ENCODE measurements around the gene TNFRSF1A. TPM values are rescaled to one million over a fixed set of nuclear protein-coding genes. Genes with fewer than 3 reads are reported as not detected.

Gene TNFRSF1A
- total and polyA plus RNA-seq, 9 of the 15 experiments (the other 6 are each of a cell fraction or from before 2014, with no cell fraction given): 0.76 to 43.5 (median 30.0) TPM

GRCh38 chr12:6303071-6303470, 38.8 kb downstream of the TNFRSF1A start:
- in situ Hi-C loops (cut with MboI): no loop called here
- 26% methylated on average over 5 of the region's 5 CpGs for WGBS (ENCODE audit: insufficient coverage, low coverage, missing lambda C conversion rate)
- no peak for DNase-seq (ENCODE audit: extremely low read depth in 1 of 4, low spot score in 3 of 4)
- FAIRE-seq: no peak
- H3K4me1 ChIP-seq (replicated peaks in 1 of 2; ENCODE audit: control insufficient read depth in 2 of 2, insufficient read depth in 2 of 2, low read length in 2 of 2): no peaks in the 10 kb centered on the region; a peak in 1 of 5 replicates
- ChIA-PET CTCF (ENCODE audit: low intra/inter-chr PET ratio) (interaction anchor here (0.5 kb wide), 1 partner anchor 98 kb away, joined by 3 read pairs; no protein-coding TSS in a partner anchor), POLR2A (interaction anchor here (0.7 kb wide), 2 partner anchors 33 to 265 kb away, joined by 3 to 4 read pairs; no protein-coding TSS in a partner anchor)
- no peak overlapping the region for H3K9ac ChIP-seq (ENCODE audit: insufficient read depth in 1 of 2, low read depth in 2 of 2, low read length in 2 of 2)
- H3K4me2 ChIP-seq (ENCODE audit: insufficient read depth, low read length): no peak overlapping the region
- H3K4me3 ChIP-seq: no peak overlapping the region
- no peaks in the 10 kb centered on the region for H3K36me3 ChIP-seq (ENCODE audit: control insufficient read depth, insufficient read depth, low read length)
- H3K9me1 ChIP-seq (ENCODE audit: control insufficient read depth, insufficient read depth, low read length): no peaks in the 10 kb centered on the region
- TF ChIP-seq KDM4B (IDR thresholded peaks at IDR 0.05; ENCODE audit: borderline replicate concordance in 2 of 2, low read depth in 1 of 2) (no peak), SREBF2 (CRISPR knock-in tag; IDR thresholded peaks at IDR 0.05) (no peak), RBFOX2 (IDR thresholded peaks at IDR 0.05; ENCODE audit: low read depth, low read length) (no peak), ZNF184 (CRISPR knock-in tag; IDR thresholded peaks at IDR 0.05) (no peak)
- TF ChIP-seq, protein P1, sequence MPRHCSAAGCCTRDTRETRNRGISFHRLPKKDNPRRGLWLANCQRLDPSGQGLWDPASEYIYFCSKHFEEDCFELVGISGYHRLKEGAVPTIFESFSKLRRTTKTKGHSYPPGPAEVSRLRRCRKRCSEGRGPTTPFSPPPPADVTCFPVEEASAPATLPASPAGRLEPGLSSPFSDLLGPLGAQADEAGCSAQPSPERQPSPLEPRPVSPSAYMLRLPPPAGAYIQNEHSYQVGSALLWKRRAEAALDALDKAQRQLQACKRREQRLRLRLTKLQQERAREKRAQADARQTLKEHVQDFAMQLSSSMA (CRISPR knock-in tag; IDR thresholded peaks at IDR 0.05): no peak
- TF ChIP-seq, protein P2, sequence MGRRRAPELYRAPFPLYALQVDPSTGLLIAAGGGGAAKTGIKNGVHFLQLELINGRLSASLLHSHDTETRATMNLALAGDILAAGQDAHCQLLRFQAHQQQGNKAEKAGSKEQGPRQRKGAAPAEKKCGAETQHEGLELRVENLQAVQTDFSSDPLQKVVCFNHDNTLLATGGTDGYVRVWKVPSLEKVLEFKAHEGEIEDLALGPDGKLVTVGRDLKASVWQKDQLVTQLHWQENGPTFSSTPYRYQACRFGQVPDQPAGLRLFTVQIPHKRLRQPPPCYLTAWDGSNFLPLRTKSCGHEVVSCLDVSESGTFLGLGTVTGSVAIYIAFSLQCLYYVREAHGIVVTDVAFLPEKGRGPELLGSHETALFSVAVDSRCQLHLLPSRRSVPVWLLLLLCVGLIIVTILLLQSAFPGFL (CRISPR knock-in tag; IDR thresholded peaks at IDR 0.05): no peak
- TF ChIP-seq, protein P3, sequence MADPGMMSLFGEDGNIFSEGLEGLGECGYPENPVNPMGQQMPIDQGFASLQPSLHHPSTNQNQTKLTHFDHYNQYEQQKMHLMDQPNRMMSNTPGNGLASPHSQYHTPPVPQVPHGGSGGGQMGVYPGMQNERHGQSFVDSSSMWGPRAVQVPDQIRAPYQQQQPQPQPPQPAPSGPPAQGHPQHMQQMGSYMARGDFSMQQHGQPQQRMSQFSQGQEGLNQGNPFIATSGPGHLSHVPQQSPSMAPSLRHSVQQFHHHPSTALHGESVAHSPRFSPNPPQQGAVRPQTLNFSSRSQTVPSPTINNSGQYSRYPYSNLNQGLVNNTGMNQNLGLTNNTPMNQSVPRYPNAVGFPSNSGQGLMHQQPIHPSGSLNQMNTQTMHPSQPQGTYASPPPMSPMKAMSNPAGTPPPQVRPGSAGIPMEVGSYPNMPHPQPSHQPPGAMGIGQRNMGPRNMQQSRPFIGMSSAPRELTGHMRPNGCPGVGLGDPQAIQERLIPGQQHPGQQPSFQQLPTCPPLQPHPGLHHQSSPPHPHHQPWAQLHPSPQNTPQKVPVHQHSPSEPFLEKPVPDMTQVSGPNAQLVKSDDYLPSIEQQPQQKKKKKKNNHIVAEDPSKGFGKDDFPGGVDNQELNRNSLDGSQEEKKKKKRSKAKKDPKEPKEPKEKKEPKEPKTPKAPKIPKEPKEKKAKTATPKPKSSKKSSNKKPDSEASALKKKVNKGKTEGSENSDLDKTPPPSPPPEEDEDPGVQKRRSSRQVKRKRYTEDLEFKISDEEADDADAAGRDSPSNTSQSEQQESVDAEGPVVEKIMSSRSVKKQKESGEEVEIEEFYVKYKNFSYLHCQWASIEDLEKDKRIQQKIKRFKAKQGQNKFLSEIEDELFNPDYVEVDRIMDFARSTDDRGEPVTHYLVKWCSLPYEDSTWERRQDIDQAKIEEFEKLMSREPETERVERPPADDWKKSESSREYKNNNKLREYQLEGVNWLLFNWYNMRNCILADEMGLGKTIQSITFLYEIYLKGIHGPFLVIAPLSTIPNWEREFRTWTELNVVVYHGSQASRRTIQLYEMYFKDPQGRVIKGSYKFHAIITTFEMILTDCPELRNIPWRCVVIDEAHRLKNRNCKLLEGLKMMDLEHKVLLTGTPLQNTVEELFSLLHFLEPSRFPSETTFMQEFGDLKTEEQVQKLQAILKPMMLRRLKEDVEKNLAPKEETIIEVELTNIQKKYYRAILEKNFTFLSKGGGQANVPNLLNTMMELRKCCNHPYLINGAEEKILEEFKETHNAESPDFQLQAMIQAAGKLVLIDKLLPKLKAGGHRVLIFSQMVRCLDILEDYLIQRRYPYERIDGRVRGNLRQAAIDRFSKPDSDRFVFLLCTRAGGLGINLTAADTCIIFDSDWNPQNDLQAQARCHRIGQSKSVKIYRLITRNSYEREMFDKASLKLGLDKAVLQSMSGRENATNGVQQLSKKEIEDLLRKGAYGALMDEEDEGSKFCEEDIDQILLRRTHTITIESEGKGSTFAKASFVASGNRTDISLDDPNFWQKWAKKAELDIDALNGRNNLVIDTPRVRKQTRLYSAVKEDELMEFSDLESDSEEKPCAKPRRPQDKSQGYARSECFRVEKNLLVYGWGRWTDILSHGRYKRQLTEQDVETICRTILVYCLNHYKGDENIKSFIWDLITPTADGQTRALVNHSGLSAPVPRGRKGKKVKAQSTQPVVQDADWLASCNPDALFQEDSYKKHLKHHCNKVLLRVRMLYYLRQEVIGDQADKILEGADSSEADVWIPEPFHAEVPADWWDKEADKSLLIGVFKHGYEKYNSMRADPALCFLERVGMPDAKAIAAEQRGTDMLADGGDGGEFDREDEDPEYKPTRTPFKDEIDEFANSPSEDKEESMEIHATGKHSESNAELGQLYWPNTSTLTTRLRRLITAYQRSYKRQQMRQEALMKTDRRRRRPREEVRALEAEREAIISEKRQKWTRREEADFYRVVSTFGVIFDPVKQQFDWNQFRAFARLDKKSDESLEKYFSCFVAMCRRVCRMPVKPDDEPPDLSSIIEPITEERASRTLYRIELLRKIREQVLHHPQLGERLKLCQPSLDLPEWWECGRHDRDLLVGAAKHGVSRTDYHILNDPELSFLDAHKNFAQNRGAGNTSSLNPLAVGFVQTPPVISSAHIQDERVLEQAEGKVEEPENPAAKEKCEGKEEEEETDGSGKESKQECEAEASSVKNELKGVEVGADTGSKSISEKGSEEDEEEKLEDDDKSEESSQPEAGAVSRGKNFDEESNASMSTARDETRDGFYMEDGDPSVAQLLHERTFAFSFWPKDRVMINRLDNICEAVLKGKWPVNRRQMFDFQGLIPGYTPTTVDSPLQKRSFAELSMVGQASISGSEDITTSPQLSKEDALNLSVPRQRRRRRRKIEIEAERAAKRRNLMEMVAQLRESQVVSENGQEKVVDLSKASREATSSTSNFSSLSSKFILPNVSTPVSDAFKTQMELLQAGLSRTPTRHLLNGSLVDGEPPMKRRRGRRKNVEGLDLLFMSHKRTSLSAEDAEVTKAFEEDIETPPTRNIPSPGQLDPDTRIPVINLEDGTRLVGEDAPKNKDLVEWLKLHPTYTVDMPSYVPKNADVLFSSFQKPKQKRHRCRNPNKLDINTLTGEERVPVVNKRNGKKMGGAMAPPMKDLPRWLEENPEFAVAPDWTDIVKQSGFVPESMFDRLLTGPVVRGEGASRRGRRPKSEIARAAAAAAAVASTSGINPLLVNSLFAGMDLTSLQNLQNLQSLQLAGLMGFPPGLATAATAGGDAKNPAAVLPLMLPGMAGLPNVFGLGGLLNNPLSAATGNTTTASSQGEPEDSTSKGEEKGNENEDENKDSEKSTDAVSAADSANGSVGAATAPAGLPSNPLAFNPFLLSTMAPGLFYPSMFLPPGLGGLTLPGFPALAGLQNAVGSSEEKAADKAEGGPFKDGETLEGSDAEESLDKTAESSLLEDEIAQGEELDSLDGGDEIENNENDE (IDR thresholded peaks at IDR 0.05; ENCODE audit: low read depth, low read length): peak; percentile 83
- H3K27ac ChIP-seq (ENCODE audit: extremely low read depth, low read depth, low read length): no peak overlapping the region
- no peaks in the 10 kb centered on the region for H4K20me1 ChIP-seq (replicated peaks; ENCODE audit: control insufficient read depth, insufficient read depth, low read length)
- BruUV-seq (replicated peaks): no TSS peak
- H3K79me2 ChIP-seq (ENCODE audit: control insufficient read depth, insufficient read depth, low read length): no peaks in the 10 kb centered on the region
- ATAC-seq: no peak
- intact Hi-C loops (cut with micrococcal nuclease): no loop called here
- no peaks in the 10 kb centered on the region for H3K27me3 ChIP-seq (ENCODE audit: control insufficient read depth in 2 of 2, insufficient read depth in 2 of 2, low read length in 2 of 2)
- no peaks in the 10 kb centered on the region for H3K9me3 ChIP-seq (replicated peaks; ENCODE audit: control insufficient read depth, insufficient read depth, low read depth, low read length)
- no peak overlapping the region for H2AFZ ChIP-seq (ENCODE audit: low read depth, low read length)

Measured in K562 (cell line).